SK-N-MC (cell line): ENCODE results near the gene MAPKBP1.

Experiments used
- EZH2 ChIP-seq: fragments of 200-600 bp; sonication (generic); IDR thresholded peaks from one replicate; pipeline ENCODE4 v1.6.1; 2017; ENCODE audit warnings: antibody characterized with exemption
- POLR2AphosphoS5 ChIP-seq: IDR thresholded peaks from 2 replicates; pipeline ENCODE4 v1.6.1; 2012; ENCODE audit warnings: mild to moderate bottlenecking, low read depth, low read length, borderline replicate concordance

- TF ChIP-seq EZH2 = no peak
- no peak for TF ChIP-seq POLR2AphosphoS5
These were observed 38.6 kb downstream of the MAPKBP1 start for GRCh38 chr15:41812820-41813375.
